Testis (tissue), 3 donors: ENCODE measurements around the gene KCNMB1. TPM values are rescaled to one million over a fixed set of nuclear protein-coding genes. Genes with fewer than 3 reads are reported as not detected.

Experiments
- DNase-seq: peaks from one replicate; pipeline ENCODE4 v3.0.0-alpha.2; 2019
- H3K27ac ChIP-seq, 2 donors: fragments of 200-600 bp; sonication (generic); one replicate each; pipeline ENCODE4 v1.5.1; 2019
- H3K27me3 ChIP-seq: fragments of 200-600 bp; sonication (generic); one replicate; pipeline ENCODE4 v1.5.1; 2019
- H3K36me3 ChIP-seq: fragments of 200-600 bp; sonication (generic); one replicate; pipeline ENCODE4 v1.5.1; 2017; ENCODE audit warnings: low read depth; ENCODE audit errors: missing control alignments
- H3K4me1 ChIP-seq: fragments of 200-600 bp; sonication (generic); one replicate; pipeline ENCODE4 v1.5.1; 2019
- H3K4me3 ChIP-seq, 2 donors: fragments of 200-600 bp; sonication (generic); one replicate each; pipeline ENCODE4 v1.5.1; 2017 to 2019
- H3K9me3 ChIP-seq: fragments of 200-600 bp; sonication (generic); one replicate; pipeline ENCODE4 v1.5.1; 2017
- CTCF ChIP-seq, 3 experiments: fragments of 450-650 bp in 2 of 3; fragments of 200-600 bp in 1 of 3; sonication (generic) in 1 of 3; IDR thresholded peaks; one replicate each; pipeline ENCODE4 v1.5.1; 2016 to 2019; ENCODE audit warnings: antibody characterized with exemption in 3 of 3, mild to moderate bottlenecking in 2 of 3, moderate library complexity in 1 of 3
- POLR2A ChIP-seq: fragments of 450-650 bp; IDR thresholded peaks from one replicate; pipeline ENCODE4 v1.6.1; 2017; ENCODE audit warnings: antibody characterized with exemption, mild to moderate bottlenecking, moderate library complexity
- WGBS, 2 donors: methylation state at CpG; one replicate each; pipeline ENCODE4 v1.1.5; 2018; 5-methylcytosine and 5-hydroxymethylcytosine counted together
- intact Hi-C: fragments of 100-400 bp; cut with DNase I; formaldehyde crosslinking; loops from one replicate; pipeline ENCODE4 v1.15.1; 2023; ENCODE audit warnings: low total_unique reads
- polyA plus RNA-seq: library from polyadenylated mRNA; stranded (reverse); fragments of 350-450 nt; fragmentation: Illumina TruSeq; extraction: RNeasy Lipid Tissue Mini Kit (QIAGEN cat#74804); gene quantifications from one replicate; pipeline ENCODE4 v1.2.3, GENCODE V29; 2014; ENCODE audit warnings: low read depth, low replicate concordance; ENCODE audit not compliant: insufficient read depth
- total RNA-seq, 2 donors: library from RNA; depleted of rRNA; stranded (reverse); fragments of >200 nt; gene quantifications; one replicate each; pipeline ENCODE4 v1.2.3, GENCODE V29; 2016

The KCNMB1 gene
- total and polyA plus RNA-seq, 3 donors from 2014 or later: 2.5 to 4.6 (median 3.1) TPM

GRCh38 chr5:170348137-170348633 lies 41.0 kb downstream of the KCNMB1 start:
- H3K4me3 ChIP-seq: no peak overlapping the region
- H3K27me3 ChIP-seq: no peaks in the 10 kb centered on the region
- 44 to 45% methylated on average over 11 of the region's 11 CpGs for WGBS, 2 donors
- peaks cover 8% of the 10 kb centered on the region for H3K4me1 ChIP-seq
- H3K36me3 ChIP-seq: no peaks in the 10 kb centered on the region
- no peak for DNase-seq
- peak overlapping the region; percentile 61 to 77 for H3K27ac ChIP-seq
- TF ChIP-seq CTCF (IDR thresholded peaks at IDR 0.05): peak; percentile 14 to 54 (median 43)
- no peak for TF ChIP-seq POLR2A
- H3K9me3 ChIP-seq: no peaks in the 10 kb centered on the region
- intact Hi-C loops: loop anchor here (10.0 kb wide), 1 partner anchor 123 kb away; no protein-coding TSS in a partner anchor

GRCh38 chr5:170347022-170347567 lies 42.1 kb downstream of the KCNMB1 start:
- intact Hi-C loops: loop anchor here (10.0 kb wide), 1 partner anchor 122 kb away; no protein-coding TSS in a partner anchor
- 92 to 94% methylated on average over 9 of the region's 9 CpGs for WGBS, 2 donors
- Histone ChIP-seq H3K4me3 (no peak overlapping the region), H3K27me3 (no peaks in the 10 kb centered on the region), H3K9me3 (no peaks in the 10 kb centered on the region), H3K27ac (no peak overlapping the region), H3K36me3 (no peaks in the 10 kb centered on the region), H3K4me1 (peaks cover 4% of the 10 kb centered on the region)
- TF ChIP-seq CTCF (IDR thresholded peaks at IDR 0.05) (no peak), POLR2A (no peak)
- no peak for DNase-seq

- no peaks in the 10 kb centered on the region for H3K36me3 ChIP-seq
- H3K9me3 ChIP-seq: no peaks in the 10 kb centered on the region
- H3K4me3 ChIP-seq: no peak overlapping the region
- peaks cover 4% of the 10 kb centered on the region for H3K4me1 ChIP-seq
- H3K27me3 ChIP-seq: no peaks in the 10 kb centered on the region
- intact Hi-C loops: loop anchor here (10.0 kb wide), 1 partner anchor 121 kb away; no protein-coding TSS in a partner anchor
- TF ChIP-seq CTCF (IDR thresholded peaks at IDR 0.05): no peak
- TF ChIP-seq POLR2A: no peak
- DNase-seq: no peak
- H3K27ac ChIP-seq: no peak overlapping the region
- WGBS, 2 donors: 100% methylated on average over 1 of the region's 1 CpG
Measured at GRCh38 chr5:170345971-170346370, 43.2 kb downstream of the KCNMB1 start.

- no peak overlapping the region for H3K27ac ChIP-seq
- no peaks in the 10 kb centered on the region for H3K36me3 ChIP-seq
- no peaks in the 10 kb centered on the region for H3K4me1 ChIP-seq
- WGBS, 2 donors: 94 to 97% methylated on average over 3 of the region's 3 CpGs
- intact Hi-C loops: loop anchor here (10.0 kb wide), 1 partner anchor 118 kb away; no protein-coding TSS in a partner anchor
- no peaks in the 10 kb centered on the region for H3K27me3 ChIP-seq
- no peaks in the 10 kb centered on the region for H3K9me3 ChIP-seq
- H3K4me3 ChIP-seq: no peak overlapping the region
- TF ChIP-seq CTCF (IDR thresholded peaks at IDR 0.05): no peak
- no peak for TF ChIP-seq POLR2A
- no peak for DNase-seq
Measured at GRCh38 chr5:170343177-170343576, 46.0 kb downstream of the KCNMB1 start.
